ENCODE measurements around the gene ANO10.

DNA sequence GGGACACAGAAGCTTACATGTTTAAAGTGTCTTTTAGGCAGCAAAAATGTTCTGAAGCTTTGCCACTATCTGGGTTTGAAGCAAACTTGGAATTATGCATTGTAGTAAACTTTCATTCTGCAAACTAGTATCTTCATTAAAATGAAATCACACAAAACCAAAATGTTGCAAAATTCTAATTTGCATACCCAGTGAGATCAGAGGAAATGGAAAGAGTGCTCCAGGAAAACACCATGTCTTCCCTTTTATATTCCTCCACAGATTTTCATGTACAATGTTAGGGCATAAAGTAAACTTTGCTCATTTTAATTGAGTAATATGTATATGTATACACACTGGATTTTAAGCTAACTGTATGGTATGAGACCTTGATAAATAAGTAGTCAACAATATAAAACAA is 23.9 kb downstream of the ANO10 start:
- TF ChIP-seq, protein P1, sequence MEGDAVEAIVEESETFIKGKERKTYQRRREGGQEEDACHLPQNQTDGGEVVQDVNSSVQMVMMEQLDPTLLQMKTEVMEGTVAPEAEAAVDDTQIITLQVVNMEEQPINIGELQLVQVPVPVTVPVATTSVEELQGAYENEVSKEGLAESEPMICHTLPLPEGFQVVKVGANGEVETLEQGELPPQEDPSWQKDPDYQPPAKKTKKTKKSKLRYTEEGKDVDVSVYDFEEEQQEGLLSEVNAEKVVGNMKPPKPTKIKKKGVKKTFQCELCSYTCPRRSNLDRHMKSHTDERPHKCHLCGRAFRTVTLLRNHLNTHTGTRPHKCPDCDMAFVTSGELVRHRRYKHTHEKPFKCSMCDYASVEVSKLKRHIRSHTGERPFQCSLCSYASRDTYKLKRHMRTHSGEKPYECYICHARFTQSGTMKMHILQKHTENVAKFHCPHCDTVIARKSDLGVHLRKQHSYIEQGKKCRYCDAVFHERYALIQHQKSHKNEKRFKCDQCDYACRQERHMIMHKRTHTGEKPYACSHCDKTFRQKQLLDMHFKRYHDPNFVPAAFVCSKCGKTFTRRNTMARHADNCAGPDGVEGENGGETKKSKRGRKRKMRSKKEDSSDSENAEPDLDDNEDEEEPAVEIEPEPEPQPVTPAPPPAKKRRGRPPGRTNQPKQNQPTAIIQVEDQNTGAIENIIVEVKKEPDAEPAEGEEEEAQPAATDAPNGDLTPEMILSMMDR (IDR thresholded peaks at IDR 0.05 in 8 of 11, conservative IDR thresholded peaks at IDR 0.05 in 3 of 11), result no peak
- no peak for TF ChIP-seq POLR2A (IDR thresholded peaks at IDR 0.05)
- no peak for TF ChIP-seq POLR2AphosphoS5 (IDR thresholded peaks at IDR 0.05)

All from spleen (tissue), 7 donors.